IPS DF 6.9 (cell line): ENCODE data around the gene ANKUB1.

Source experiments
- DNase-seq: peaks from one replicate; pipeline ENCODE4 v3.0.0-alpha.2; 2013; ENCODE audit warnings: low read depth, low spot score
- H3K27ac ChIP-seq: one replicate; pipeline ENCODE4 v1.5.1; 2013; ENCODE audit warnings: low read length, control low read depth
- H3K27me3 ChIP-seq: 2 replicates; pipeline ENCODE4 v1.6.1; 2013; ENCODE audit warnings: mild to moderate bottlenecking, low read length; ENCODE audit not compliant: control insufficient read depth, insufficient read depth
- H3K36me3 ChIP-seq: 2 replicates; pipeline ENCODE4 v1.6.1; 2013; ENCODE audit warnings: low read length; ENCODE audit not compliant: control insufficient read depth, insufficient read depth
- H3K4me1 ChIP-seq: 2 replicates; pipeline ENCODE4 v1.6.1; 2013; ENCODE audit warnings: low read length; ENCODE audit not compliant: control insufficient read depth, insufficient read depth
- H3K4me3 ChIP-seq: 2 replicates; pipeline ENCODE4 v1.5.1; 2013; ENCODE audit warnings: mild to moderate bottlenecking, low read length
- H3K9me3 ChIP-seq: 2 replicates; pipeline ENCODE4 v1.6.1; 2013; ENCODE audit warnings: low read length, inconsistent platforms; ENCODE audit not compliant: control insufficient read depth, insufficient read depth
- WGBS: extraction: QIAGEN DNeasy Blood & Tissue Kit; methylation state at CpG from one replicate; pipeline ENCODE4 v1.1.7; 2013; ENCODE audit warnings: mixed read lengths, missing lambda C conversion rate; ENCODE audit not compliant: insufficient read length, insufficient coverage; 5-methylcytosine and 5-hydroxymethylcytosine counted together

The ANKUB1 gene

GRCh38 chr3:149715247-149715646 lies 77.1 kb downstream of the ANKUB1 start:
- H3K27me3 ChIP-seq, result no peaks in the 10 kb centered on the region
- no peaks in the 10 kb centered on the region for H3K9me3 ChIP-seq
- H3K4me3 ChIP-seq, result no peak overlapping the region
- no CpG with 5 or more reads among the region's 13 CpGs for WGBS
- no peaks in the 10 kb centered on the region for H3K36me3 ChIP-seq
- H3K4me1 ChIP-seq, result no peaks in the 10 kb centered on the region
- no peak overlapping the region for H3K27ac ChIP-seq
- DNase-seq, result no peak

- WGBS, result no CpG with 5 or more reads among the region's 38 CpGs
- Histone ChIP-seq H3K27me3 (no peaks in the 10 kb centered on the region), H3K27ac (no peak overlapping the region), H3K9me3 (no peaks in the 10 kb centered on the region), H3K4me1 (no peaks in the 10 kb centered on the region), H3K4me3 (no peak overlapping the region), H3K36me3 (no peaks in the 10 kb centered on the region)
- no peak for DNase-seq
Measured at GRCh38 chr3:149713730-149714654, 78.4 kb downstream of the ANKUB1 start.
